ENCODE data around the gene NAV2.

Gene NAV2

GRCh38 chr11:20048246-20048645 lies 335.6 kb downstream of the NAV2 start:
- in situ Hi-C loops (cut with MboI; ENCODE audit: low sequenced_read_pairs, unreplicated experiment) = no loop called here
- TF ChIP-seq, protein P1, sequence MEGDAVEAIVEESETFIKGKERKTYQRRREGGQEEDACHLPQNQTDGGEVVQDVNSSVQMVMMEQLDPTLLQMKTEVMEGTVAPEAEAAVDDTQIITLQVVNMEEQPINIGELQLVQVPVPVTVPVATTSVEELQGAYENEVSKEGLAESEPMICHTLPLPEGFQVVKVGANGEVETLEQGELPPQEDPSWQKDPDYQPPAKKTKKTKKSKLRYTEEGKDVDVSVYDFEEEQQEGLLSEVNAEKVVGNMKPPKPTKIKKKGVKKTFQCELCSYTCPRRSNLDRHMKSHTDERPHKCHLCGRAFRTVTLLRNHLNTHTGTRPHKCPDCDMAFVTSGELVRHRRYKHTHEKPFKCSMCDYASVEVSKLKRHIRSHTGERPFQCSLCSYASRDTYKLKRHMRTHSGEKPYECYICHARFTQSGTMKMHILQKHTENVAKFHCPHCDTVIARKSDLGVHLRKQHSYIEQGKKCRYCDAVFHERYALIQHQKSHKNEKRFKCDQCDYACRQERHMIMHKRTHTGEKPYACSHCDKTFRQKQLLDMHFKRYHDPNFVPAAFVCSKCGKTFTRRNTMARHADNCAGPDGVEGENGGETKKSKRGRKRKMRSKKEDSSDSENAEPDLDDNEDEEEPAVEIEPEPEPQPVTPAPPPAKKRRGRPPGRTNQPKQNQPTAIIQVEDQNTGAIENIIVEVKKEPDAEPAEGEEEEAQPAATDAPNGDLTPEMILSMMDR (IDR thresholded peaks at IDR 0.05; ENCODE audit: borderline replicate concordance, control extremely low read depth, extremely low read depth, insufficient read depth, missing control alignments) = no peak
- no peak for DNase-seq (ENCODE audit: low spot score)

DNA sequence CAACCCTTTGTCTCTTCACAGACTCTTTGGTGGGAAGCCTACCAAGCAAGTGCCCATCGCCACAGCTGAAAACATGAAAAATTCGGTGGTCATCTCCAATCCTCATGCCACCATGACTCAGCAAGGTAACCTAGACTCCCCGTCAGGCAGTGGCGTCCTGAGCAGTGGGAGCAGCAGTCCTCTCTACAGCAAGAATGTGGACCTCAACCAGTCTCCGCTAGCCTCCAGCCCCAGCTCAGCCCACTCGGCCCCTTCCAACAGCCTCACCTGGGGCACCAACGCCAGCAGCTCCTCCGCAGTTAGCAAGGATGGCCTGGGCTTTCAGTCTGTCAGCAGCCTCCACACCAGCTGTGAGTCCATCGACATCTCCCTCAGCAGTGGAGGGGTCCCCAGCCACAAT lies 336.1 kb downstream of the NAV2 start:
- TF ChIP-seq, protein P1 (IDR thresholded peaks at IDR 0.05; ENCODE audit: borderline replicate concordance, control extremely low read depth, extremely low read depth, insufficient read depth, missing control alignments) = no peak
- DNase-seq (ENCODE audit: low spot score) = no peak
- in situ Hi-C loops (cut with MboI; ENCODE audit: low sequenced_read_pairs, unreplicated experiment) = no loop called here

DNA sequence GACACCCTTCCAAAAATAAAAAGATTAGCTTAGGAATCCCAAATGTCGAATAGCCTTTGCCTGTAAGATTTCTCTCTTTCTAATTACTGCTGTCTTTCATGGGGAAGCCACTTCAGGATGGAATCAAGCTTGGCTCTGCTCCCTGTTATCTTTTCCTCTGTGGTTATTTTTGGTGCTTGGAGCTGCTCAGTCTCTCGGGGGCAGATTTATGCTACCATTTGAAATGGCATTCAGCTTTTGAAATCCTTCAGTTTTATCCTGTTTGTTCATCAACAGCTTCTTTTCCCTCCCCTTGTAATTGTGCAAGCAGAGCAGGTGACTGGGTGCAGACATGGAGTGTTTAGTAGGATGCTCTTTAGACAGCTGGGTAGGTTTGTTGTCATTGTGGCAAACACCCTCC lies 336.6 kb downstream of the NAV2 start:
- no peak for DNase-seq (ENCODE audit: low spot score)
- in situ Hi-C loops (cut with MboI; ENCODE audit: low sequenced_read_pairs, unreplicated experiment) = no loop called here
- TF ChIP-seq, protein P1 (IDR thresholded peaks at IDR 0.05; ENCODE audit: borderline replicate concordance, control extremely low read depth, extremely low read depth, insufficient read depth, missing control alignments) = no peak

GRCh38 chr11:20050048-20050447 lies 337.4 kb downstream of the NAV2 start:
- in situ Hi-C loops (cut with MboI; ENCODE audit: low sequenced_read_pairs, unreplicated experiment) = no loop called here
- TF ChIP-seq, protein P1 (IDR thresholded peaks at IDR 0.05; ENCODE audit: borderline replicate concordance, control extremely low read depth, extremely low read depth, insufficient read depth, missing control alignments) = no peak
- no peak for DNase-seq (ENCODE audit: low spot score)

DNA sequence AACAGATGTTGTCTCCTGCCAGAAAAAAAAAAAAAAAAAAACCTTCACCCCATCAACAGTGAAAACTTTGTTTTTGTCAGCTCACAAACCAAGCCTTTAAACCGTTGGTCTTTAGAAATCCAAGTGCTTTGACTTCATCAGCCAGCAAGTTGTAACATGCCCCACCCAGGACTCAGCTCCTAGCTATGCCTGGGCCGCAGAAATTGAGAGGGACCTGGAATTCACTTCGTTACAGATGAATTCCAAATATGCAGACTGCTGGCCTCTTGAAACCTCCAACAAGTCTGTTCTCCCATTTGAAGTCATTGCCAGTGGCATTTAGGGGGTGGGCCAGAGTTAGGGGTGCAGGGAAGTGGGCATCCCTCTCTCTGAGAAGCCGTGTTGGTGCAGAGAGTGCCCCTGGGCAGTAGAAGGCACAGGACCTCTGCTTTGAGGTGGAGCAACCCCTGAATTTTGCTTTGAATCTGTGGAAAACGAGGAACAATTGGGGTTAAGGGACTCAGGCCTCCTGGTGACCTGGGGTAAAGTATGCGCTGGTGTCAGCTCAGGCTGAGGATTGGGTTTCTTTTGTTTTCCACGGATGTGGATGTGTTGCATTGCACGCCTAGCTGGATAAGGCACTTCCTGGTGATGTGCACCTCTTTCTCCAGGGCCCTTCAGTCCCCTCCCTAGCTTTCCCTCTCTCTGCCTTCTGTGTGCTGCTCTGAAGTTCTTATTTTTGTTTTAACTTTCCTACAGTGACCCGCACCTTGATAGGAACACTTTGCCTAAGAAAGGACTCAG lies 338.1 kb downstream of the NAV2 start:
- in situ Hi-C loops (cut with MboI; ENCODE audit: low sequenced_read_pairs, unreplicated experiment) = no loop called here
- TF ChIP-seq, protein P1 (IDR thresholded peaks at IDR 0.05; ENCODE audit: borderline replicate concordance, control extremely low read depth, extremely low read depth, insufficient read depth, missing control alignments) = no peak
- DNase-seq (ENCODE audit: low spot score) = no peak

DNA sequence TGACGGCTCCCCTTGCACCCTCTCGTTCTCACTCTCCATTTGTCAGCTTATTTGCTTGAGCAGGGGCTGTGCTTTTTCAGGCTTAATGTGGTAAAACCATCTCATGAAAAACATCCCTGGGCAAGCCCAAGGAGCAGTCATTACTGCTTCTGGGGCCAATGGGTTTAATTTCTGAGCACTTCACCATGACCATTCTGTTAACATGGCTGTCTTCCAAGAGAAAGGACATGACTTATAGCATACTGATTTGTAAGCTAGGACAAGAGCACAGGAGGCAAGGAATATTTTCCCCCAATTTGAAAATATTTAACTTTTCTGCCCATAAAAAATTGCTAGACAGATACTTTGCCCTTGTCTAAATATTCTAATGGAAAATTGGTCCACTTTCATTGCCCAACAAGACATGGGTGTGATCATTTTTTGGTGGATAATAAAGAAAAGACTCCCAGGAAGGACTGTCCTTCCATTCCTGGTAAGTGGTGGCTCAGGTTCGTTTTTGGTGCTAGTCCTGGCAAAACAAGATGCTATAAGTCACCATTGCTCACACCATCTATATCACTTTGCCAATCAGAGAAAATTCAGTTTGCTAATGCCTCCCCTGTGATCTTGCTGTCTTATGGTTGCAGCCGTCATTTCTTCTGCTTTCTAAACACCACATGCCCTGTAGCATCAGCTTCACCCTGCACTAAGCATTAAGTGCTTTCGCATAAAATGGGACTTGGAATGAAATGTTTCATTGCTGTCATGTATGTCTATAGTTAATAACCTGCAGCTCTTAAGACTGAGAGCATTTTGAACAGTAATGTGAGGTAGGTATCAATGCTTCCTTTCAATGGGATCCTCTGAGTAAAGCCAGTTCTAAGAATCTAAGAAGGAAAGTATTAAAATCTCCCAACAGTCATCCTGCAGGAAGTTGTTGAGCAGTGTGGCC lies 339.1 kb downstream of the NAV2 start:
- DNase-seq (ENCODE audit: low spot score) = no peak
- TF ChIP-seq, protein P1 (IDR thresholded peaks at IDR 0.05; ENCODE audit: borderline replicate concordance, control extremely low read depth, extremely low read depth, insufficient read depth, missing control alignments) = no peak
- in situ Hi-C loops (cut with MboI; ENCODE audit: low sequenced_read_pairs, unreplicated experiment) = no loop called here
